Karpas-422 (cell line): ENCODE measurements around the gene PPP6R2. TPM values are rescaled to one million over a fixed set of nuclear protein-coding genes. Genes with fewer than 3 reads are reported as not detected.
"Not testable (repeated sequence)": the region's sequence is repeated elsewhere in the genome, so short reads cannot be mapped to it uniquely, and the experiment has no call there.

Source experiments
- DNase-seq: peaks from one replicate; pipeline ENCODE4 v3.0.0-alpha.2; 2015
- H2AFZ ChIP-seq: fragments of 200-600 bp; sonication (generic); 2 replicates; pipeline ENCODE4 v1.6.1; 2014; ENCODE audit warnings: antibody characterized with exemption, low read length, mixed read lengths
- H3K27ac ChIP-seq: fragments of 200-600 bp; sonication (generic); 2 replicates; pipeline ENCODE4 v1.5.1; 2014; ENCODE audit warnings: mild to moderate bottlenecking, low read length, moderate library complexity
- H3K27me3 ChIP-seq: fragments of 200-600 bp; sonication (generic); 2 replicates; pipeline ENCODE4 v1.6.1; 2014; ENCODE audit warnings: low read length, mixed read lengths
- H3K36me3 ChIP-seq: fragments of 200-600 bp; sonication (generic); 2 replicates; pipeline ENCODE4 v1.6.1; 2014; ENCODE audit warnings: low read length, mixed read lengths; ENCODE audit not compliant: insufficient read depth
- H3K4me1 ChIP-seq: fragments of 200-600 bp; sonication (generic); 2 replicates; pipeline ENCODE4 v1.6.1; 2014; ENCODE audit warnings: mild to moderate bottlenecking, low read length, mixed read lengths
- H3K4me2 ChIP-seq: fragments of 200-600 bp; sonication (generic); 2 replicates; pipeline ENCODE4 v1.6.1; 2014; ENCODE audit warnings: low read length, low read depth, mild to moderate bottlenecking; ENCODE audit not compliant: poor library complexity, severe bottlenecking
- H3K4me3 ChIP-seq: fragments of 200-600 bp; sonication (generic); 2 replicates; pipeline ENCODE4 v1.5.1; 2014; ENCODE audit warnings: mild to moderate bottlenecking, antibody characterized with exemption, low read length, mixed read lengths
- H3K79me2 ChIP-seq: fragments of 200-600 bp; sonication (generic); 2 replicates; pipeline ENCODE4 v1.6.1; 2014; ENCODE audit warnings: mild to moderate bottlenecking, low read length, mixed read lengths
- H3K9ac ChIP-seq: fragments of 200-600 bp; sonication (generic); 2 replicates; pipeline ENCODE4 v1.6.0; 2014; ENCODE audit warnings: low read length
- H3K9me2 ChIP-seq: fragments of 200-600 bp; sonication (generic), shearing (Covaris generic); replicated peaks from 2 replicates; pipeline ENCODE4 v1.6.0; 2014; ENCODE audit warnings: mild to moderate bottlenecking, low read length, moderate library complexity; ENCODE audit not compliant: insufficient read depth
- H3K9me3 ChIP-seq: fragments of 300-700, 200-600 bp; sonication (generic); 2 replicates; pipeline ENCODE4 v1.6.1; 2014; ENCODE audit warnings: low read length, mixed read lengths
- H4K20me1 ChIP-seq: fragments of 200-600 bp; sonication (generic); 2 replicates; pipeline ENCODE4 v1.6.1; 2014; ENCODE audit warnings: mild to moderate bottlenecking, antibody characterized with exemption, low read length, low read depth; ENCODE audit not compliant: insufficient read depth
- total RNA-seq: library from RNA; depleted of rRNA; stranded (reverse); fragments of >200 nt; shearing (Covaris generic); gene quantifications from 2 replicates; pipeline ENCODE4 v1.2.3, GENCODE V29; 2014; ENCODE audit warnings: low replicate concordance

PPP6R2 gene
- total RNA-seq, 1 experiment from 2014 or later, result 32.9 TPM

GRCh38 chr22:50357222-50357621 is 14.1 kb downstream of the PPP6R2 start:
- Histone ChIP-seq H4K20me1 (no peaks in the 10 kb centered on the region), H3K9me2 (no peaks in the 10 kb centered on the region), H3K27me3 (no peaks in the 10 kb centered on the region), H3K9me3 (no peaks in the 10 kb centered on the region), H3K4me3 (no peak overlapping the region), H3K79me2 (peaks cover 81% of the 10 kb centered on the region), H2AFZ (no peak overlapping the region), H3K9ac (no peak overlapping the region), H3K4me2 (no peak overlapping the region), H3K36me3 (0 out of 2 replicates have a peak, but pooled peaks cover 3% of the 10 kb centered on the region), H3K27ac (no peak overlapping the region), H3K4me1 (no peaks in the 10 kb centered on the region)
- DNase-seq, result no peak

- Histone ChIP-seq H3K27me3 (no peaks in the 10 kb centered on the region), H3K4me1 (no peaks in the 10 kb centered on the region), H3K27ac (no peak overlapping the region), H4K20me1 (no peaks in the 10 kb centered on the region), H3K9me2 (no peaks in the 10 kb centered on the region), H3K9ac (no peak overlapping the region), H3K4me2 (no peak overlapping the region), H3K4me3 (no peak overlapping the region), H3K9me3 (no peaks in the 10 kb centered on the region), H3K79me2 (peaks cover 82% of the 10 kb centered on the region), H2AFZ (no peak overlapping the region), H3K36me3 (0 out of 2 replicates have a peak, but pooled peaks cover 3% of the 10 kb centered on the region)
- DNase-seq, result no peak
Observed at GRCh38 chr22:50357756-50358155, 14.6 kb downstream of the PPP6R2 start.

GRCh38 chr22:50360578-50360977 is 17.5 kb downstream of the PPP6R2 start:
- Histone ChIP-seq H3K9me2 (no peaks in the 10 kb centered on the region), H4K20me1 (no peaks in the 10 kb centered on the region), H3K4me3 (no peak overlapping the region), H3K27ac (no peak overlapping the region), H3K4me1 (no peaks in the 10 kb centered on the region), H3K4me2 (no peak overlapping the region), H3K36me3 (peaks cover 3% of the 10 kb centered on the region; the same call in 1 of the 2 replicates), H2AFZ (no peak overlapping the region), H3K9me3 (no peaks in the 10 kb centered on the region), H3K79me2 (peaks cover 89% of the 10 kb centered on the region), H3K9ac (no peak overlapping the region), H3K27me3 (no peaks in the 10 kb centered on the region)
- no peak for DNase-seq

- H2AFZ ChIP-seq, result no peak overlapping the region
- H3K9me3 ChIP-seq, result no peaks in the 10 kb centered on the region
- H3K9me2 ChIP-seq, result no peaks in the 10 kb centered on the region
- no peaks in the 10 kb centered on the region for H3K27me3 ChIP-seq
- H3K4me1 ChIP-seq, result no peaks in the 10 kb centered on the region
- H3K4me3 ChIP-seq, result no peak overlapping the region
- peaks cover 94% of the 10 kb centered on the region for H3K79me2 ChIP-seq
- no peak overlapping the region for H3K9ac ChIP-seq
- DNase-seq, result no peak
- no peak overlapping the region for H3K27ac ChIP-seq
- no peaks in the 10 kb centered on the region for H4K20me1 ChIP-seq
- H3K4me2 ChIP-seq, result no peak overlapping the region
- H3K36me3 ChIP-seq, result peaks cover 3% of the 10 kb centered on the region; the same call in 1 of the 2 replicates
Observed at GRCh38 chr22:50361222-50361621, 18.1 kb downstream of the PPP6R2 start.

GRCh38 chr22:50361688-50362087 is 18.6 kb downstream of the PPP6R2 start:
- Histone ChIP-seq H2AFZ (no peak overlapping the region), H3K27ac (no peak overlapping the region), H3K27me3 (no peaks in the 10 kb centered on the region), H4K20me1 (no peaks in the 10 kb centered on the region), H3K9me2 (no peaks in the 10 kb centered on the region), H3K4me3 (no peak overlapping the region), H3K4me1 (no peaks in the 10 kb centered on the region), H3K79me2 (peaks cover 94% of the 10 kb centered on the region), H3K9me3 (no peaks in the 10 kb centered on the region), H3K4me2 (no peak overlapping the region), H3K9ac (no peak overlapping the region), H3K36me3 (peaks cover 3% of the 10 kb centered on the region)
- DNase-seq, result no peak

- H3K4me3 ChIP-seq, result no peak overlapping the region
- no peak overlapping the region for H3K27ac ChIP-seq
- no peaks in the 10 kb centered on the region for H3K9me3 ChIP-seq
- no peak overlapping the region for H2AFZ ChIP-seq
- H3K27me3 ChIP-seq, result no peaks in the 10 kb centered on the region
- no peak overlapping the region for H3K9ac ChIP-seq
- no peaks in the 10 kb centered on the region for H4K20me1 ChIP-seq
- peaks cover 92% of the 10 kb centered on the region for H3K79me2 ChIP-seq
- H3K4me2 ChIP-seq, result no peak overlapping the region
- H3K36me3 ChIP-seq, result peaks cover 9% of the 10 kb centered on the region
- DNase-seq, result no peak
- no peaks in the 10 kb centered on the region for H3K9me2 ChIP-seq
- no peaks in the 10 kb centered on the region for H3K4me1 ChIP-seq
Observed at GRCh38 chr22:50363166-50363802, 20.2 kb downstream of the PPP6R2 start.

GRCh38 chr22:50363803-50364194 is 20.7 kb downstream of the PPP6R2 start:
- not testable (repeated sequence) for DNase-seq, H3K9ac ChIP-seq, H3K4me1 ChIP-seq, H3K36me3 ChIP-seq, H3K27ac ChIP-seq, H3K9me2 ChIP-seq, H4K20me1 ChIP-seq, H3K4me2 ChIP-seq, H2AFZ ChIP-seq, H3K9me3 ChIP-seq, H3K27me3 ChIP-seq, H3K4me3 ChIP-seq
- peaks cover 90% of the 10 kb centered on the region for H3K79me2 ChIP-seq

- Histone ChIP-seq H3K9ac (no peak overlapping the region), H3K4me2 (no peak overlapping the region), H3K4me1 (no peaks in the 10 kb centered on the region), H3K4me3 (no peak overlapping the region), H3K27me3 (no peaks in the 10 kb centered on the region), H3K9me2 (no peaks in the 10 kb centered on the region), H3K79me2 (peaks cover 60% of the 10 kb centered on the region), H2AFZ (no peak overlapping the region), H3K36me3 (peaks cover 13% of the 10 kb centered on the region), H3K9me3 (no peaks in the 10 kb centered on the region), H4K20me1 (no peaks in the 10 kb centered on the region), H3K27ac (no peak overlapping the region)
- no peak for DNase-seq
Observed at GRCh38 chr22:50367778-50368500, 24.8 kb downstream of the PPP6R2 start.
